GM18502 (cell line): ENCODE measurements around the gene NCAM1.

Source experiments
- ATAC-seq: cut with Tn5 transposase; IDR thresholded peaks from one replicate; pipeline ENCODE4 v1.9.1; 2021; ENCODE audit warnings: mild to moderate bottlenecking; ENCODE audit not compliant: unreplicated experiment, poor library complexity

The NCAM1 gene

DNA sequence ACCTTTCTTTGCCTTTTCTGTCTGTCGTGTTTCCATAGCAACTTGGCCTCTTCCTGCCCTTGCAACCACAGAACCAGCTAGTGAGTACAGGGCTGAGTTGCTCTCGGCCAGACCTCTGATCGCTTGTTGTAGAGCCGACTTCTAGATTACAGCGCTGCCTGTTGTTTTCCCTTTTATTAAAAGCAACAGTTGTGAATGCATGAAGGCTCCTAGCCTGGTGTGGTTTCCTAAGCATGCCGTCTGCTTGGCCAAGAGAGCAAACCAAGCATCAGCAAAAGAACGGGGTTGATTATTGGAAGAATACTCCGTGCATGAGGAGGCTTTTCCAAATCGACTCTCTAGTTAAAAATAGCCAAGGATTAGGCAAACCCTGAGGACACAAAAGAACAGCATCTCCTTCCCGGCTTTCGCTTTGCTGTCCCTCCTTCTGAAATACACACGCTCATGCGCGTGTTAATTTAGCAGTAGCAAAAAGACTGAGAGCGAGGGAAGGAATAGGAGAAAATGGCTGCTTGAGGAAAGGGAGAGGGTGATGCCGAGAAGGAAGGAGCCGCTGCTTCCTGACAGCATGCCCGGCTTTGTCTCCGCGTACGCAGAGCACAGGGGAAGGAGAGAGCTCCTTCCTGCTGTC is 281.7 kb downstream of the NCAM1 start:
- ATAC-seq = no peak

GRCh38 chr11:113243696-113244095 is 282.5 kb downstream of the NCAM1 start:
- no peak for ATAC-seq

- no peak for ATAC-seq
Observed at GRCh38 chr11:113245216-113245615, 284.0 kb downstream of the NCAM1 start.

GRCh38 chr11:113247221-113247620 is 286.0 kb downstream of the NCAM1 start:
- ATAC-seq = no peak

- no peak for ATAC-seq
Observed at GRCh38 chr11:113247966-113248365, 286.7 kb downstream of the NCAM1 start.

DNA sequence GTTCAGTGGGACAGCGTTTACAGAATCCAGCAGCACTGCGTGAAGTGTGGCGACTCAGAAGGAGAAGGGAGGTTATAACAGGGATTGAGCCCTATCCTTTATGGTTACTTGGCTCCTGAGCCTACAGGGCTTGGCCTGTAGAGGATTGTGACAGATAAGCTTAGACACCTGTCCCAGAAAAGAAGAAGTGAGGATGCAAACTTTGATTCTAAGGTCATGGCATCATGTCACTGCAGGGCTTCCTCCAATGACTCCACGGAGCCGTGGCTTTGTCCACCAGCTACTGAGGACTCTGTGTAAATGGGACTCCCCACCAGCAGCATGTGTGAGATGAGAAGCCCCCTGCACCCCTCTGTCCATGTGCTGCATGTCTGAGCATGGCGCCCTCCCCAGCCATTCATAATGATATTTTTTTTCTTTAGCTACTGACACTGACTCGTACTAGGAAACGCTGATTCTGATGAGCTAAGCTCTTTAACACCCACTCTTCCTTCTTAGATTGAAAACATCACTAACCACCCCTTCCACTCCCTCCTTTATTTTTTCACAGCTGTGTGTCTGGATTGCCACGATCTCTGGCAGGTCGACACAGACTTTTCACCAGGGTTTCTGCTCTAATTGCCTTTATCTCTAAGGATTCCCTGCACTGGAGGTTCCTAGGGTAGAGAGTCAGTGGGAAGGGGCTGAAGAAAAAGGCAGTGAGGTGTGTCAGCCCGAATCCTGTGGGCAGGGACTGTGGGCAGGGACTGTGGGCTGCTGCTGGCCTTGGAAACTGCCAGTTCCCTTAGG is 287.7 kb downstream of the NCAM1 start:
- no peak for ATAC-seq

- ATAC-seq = no peak
Observed at GRCh38 chr11:113249491-113249763, 288.2 kb downstream of the NCAM1 start.

DNA sequence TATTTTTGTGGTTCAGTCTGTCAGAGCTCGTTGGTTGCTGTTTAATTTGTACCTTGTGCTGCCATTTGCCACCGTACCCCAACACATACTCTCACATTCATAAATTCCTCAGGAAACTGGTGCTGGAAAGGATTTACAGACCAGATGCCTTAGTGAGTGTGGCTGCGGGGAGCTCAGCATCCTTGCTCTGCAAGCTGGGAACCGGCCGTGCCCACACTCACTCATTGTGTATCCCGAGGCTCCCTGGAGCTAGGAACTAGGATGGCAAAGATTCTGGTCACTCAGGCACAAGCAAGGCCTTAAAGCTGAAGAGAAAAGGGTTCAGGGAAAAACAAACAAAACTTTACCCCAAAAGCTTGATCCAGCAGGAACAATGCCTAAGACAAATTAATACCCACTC is 288.6 kb downstream of the NCAM1 start:
- ATAC-seq = no peak

DNA sequence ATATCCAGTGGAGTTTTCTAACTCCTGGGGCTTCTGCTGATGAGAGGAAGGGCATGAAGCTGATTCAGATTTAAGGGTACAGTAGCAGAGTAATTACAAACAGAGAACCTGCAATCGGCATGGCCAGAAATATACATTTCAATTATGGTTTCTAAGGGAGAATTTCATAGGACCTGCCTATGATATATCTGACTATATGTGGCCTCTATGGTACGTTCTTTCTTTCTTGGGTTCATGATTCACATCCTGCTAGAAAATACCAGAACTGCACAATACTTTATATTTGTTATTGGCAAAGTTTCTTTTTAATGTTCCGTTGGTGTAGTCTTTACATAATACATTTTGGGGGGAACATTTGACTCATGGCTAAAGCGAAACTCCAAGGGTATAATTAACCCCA is 290.1 kb downstream of the NCAM1 start:
- no peak for ATAC-seq

DNA sequence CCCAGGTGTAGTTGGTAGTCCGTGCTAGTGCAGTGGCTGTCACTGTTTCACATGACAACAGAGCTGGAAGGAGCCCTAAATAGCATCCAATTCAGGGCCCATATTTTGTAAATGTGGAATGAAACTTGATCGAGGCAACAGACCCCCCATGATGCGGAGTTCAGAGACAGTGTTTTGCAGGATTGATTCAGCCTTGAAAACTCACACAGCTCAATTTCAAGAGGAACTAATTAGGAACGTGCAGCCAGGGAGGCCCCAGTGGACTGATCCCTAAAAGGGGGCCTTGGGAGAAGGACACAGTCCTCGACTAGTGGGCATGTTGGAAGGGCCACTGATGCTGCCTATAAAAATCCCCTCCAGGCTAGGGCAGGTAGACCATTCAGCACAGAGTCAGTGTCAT is 292.2 kb downstream of the NCAM1 start:
- ATAC-seq = no peak

GRCh38 chr11:113255096-113255495 is 293.9 kb downstream of the NCAM1 start:
- ATAC-seq = no peak

GRCh38 chr11:113255741-113256140 is 294.5 kb downstream of the NCAM1 start:
- no peak for ATAC-seq

DNA sequence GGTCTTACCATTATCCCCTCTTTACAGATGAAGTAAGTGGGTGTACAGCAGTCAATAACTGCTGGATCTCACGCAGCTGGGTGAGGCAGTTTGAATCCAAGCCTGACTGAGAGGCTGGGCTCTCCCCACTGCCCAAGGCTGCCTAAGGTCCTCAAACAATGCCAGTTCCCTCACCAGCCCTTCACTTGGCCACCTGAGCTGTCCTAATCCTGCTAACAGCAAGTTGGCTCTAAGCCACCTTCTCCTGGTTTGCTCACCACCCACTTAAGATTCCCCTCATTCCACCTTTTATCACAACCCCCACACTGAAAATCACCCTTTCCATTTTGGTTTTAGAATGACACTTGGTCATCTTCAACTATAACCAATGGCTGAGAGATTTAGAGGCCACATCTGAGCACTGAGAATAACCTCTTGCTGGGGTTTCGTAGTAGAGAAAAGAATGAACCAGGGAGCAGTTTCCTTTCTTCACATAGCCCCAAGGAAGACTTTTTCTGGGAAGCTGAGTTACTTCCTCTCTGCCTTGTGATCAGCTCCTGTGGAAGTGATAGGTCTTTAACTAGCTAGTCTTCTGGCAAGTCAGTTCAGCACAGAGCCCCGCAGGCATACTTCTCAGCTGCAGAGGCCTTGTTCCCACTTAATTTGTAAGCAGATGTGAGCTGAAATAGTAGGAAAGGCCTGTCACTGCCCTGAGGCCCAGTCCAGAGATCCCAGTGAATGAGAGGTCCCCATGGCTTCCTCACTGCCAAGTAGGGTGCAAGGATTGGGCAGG is 295.4 kb downstream of the NCAM1 start:
- ATAC-seq = no peak

DNA sequence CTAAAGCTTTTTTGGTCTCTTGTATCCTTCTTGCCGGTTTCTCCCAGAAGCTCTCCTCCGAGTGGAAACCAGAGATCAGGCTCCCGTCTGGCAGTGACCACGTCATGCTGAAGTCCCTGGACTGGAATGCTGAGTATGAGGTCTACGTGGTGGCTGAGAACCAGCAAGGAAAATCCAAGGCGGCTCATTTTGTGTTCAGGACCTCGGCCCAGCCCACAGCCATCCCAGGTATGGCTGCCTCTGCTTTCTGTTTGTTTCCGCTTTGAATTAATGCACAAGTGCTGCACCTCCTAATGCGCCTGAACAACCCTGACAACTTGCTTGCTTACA is 298.8 kb downstream of the NCAM1 start:
- no peak for ATAC-seq

GRCh38 chr11:113260541-113260940 is 299.3 kb downstream of the NCAM1 start:
- ATAC-seq = no peak

GRCh38 chr11:113261709-113262475 is 300.7 kb downstream of the NCAM1 start:
- ATAC-seq = no peak

DNA sequence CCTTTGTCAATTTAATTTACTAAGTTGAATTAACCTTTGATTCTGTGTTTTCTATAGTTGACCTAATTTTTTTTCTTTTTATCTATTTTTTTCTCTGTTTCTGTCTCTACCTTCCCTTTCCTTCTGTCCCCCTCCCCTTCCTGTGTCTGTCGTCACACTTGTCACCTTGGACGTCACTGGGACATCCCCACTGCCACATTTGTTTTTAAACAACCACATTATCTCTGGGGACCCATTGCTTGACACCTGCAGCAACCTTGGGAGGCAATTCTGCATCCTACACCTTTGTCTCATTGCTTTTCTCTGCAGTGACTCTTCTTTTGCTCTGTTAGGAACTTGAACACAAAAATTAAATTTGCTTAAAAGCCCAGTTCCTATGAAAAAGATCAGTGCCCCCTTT is 301.4 kb downstream of the NCAM1 start:
- ATAC-seq = no peak

GRCh38 chr11:113263458-113264259 is 302.4 kb downstream of the NCAM1 start:
- ATAC-seq = no peak

DNA sequence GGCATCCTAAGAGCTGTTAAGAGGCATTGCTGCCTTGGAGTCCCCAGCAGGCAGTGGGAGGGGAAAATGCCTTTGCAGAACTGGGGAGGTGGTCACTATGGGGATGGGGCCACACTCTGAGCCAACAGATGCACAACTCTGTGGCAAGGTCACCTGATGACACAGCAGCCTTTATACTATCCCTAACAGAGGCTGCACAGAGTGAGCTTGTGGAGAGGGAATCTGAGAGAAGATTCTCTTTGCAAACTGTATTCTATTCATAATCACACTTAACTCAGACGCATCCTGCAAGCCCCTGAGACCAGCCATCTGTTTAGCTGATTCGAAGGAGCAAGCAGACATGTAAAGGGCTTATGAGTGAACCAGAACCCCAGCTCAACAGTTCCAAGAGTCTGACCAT is 304.1 kb downstream of the NCAM1 start:
- ATAC-seq = no peak

DNA sequence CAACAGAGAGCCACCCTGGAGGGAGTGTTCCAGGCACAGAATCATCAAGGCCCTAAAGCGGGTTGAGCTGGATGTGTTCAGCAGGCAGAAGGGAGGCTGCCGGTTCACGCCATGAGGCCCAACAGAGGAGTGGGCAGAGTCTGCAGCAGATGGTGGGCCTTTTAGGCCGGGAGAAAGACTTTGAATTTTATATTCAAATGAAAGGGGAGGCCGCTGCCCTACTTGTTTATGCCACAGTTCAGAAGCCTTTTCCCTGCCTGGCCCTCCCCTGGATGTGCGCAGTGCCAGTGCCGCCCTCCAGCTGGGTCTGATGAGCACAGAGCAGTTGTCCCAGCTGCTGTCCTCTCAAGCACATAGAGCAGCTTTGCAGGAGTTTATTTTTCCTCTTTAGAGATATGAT is 306.3 kb downstream of the NCAM1 start:
- no peak for ATAC-seq
